Mesothelial cell of epicardium (in vitro differentiated cells): ENCODE measurements around the gene ACVRL1. TPM values are rescaled to one million over a fixed set of nuclear protein-coding genes. Genes with fewer than 3 reads are reported as not detected.

ENCODE experiments used
- DNase-seq, 2 experiments: peaks; one replicate each; pipeline ENCODE4 v3.0.0; 2021; ENCODE audit warnings: low spot score in 2 of 2; ENCODE audit not compliant: unreplicated experiment in 2 of 2
- H3K27ac Mint-ChIP-seq: 2 replicates; pipeline ENCODE4 v1.8.0; 2021; ENCODE audit warnings: mixed read lengths
- H3K27me3 Mint-ChIP-seq: 2 replicates; pipeline ENCODE4 v1.8.0; 2021; ENCODE audit warnings: low read depth, mixed read lengths
- H3K36me3 Mint-ChIP-seq: 2 replicates; pipeline ENCODE4 v1.8.0; 2021; ENCODE audit warnings: mixed read lengths
- H3K4me1 Mint-ChIP-seq: 2 replicates; pipeline ENCODE4 v1.8.0; 2021; ENCODE audit warnings: mixed read lengths
- H3K4me3 Mint-ChIP-seq: 2 replicates; pipeline ENCODE4 v1.8.0; 2021; ENCODE audit warnings: mild to moderate bottlenecking, moderate library complexity, mixed read lengths
- H3K9me3 Mint-ChIP-seq: 2 replicates; pipeline ENCODE4 v1.8.0; 2021; ENCODE audit warnings: mixed read lengths
- total RNA-seq: library from RNA; stranded (reverse); gene quantifications from 3 replicates; pipeline ENCODE4 v1.2.1, GENCODE V29; 2021
- TF ChIP-seq, protein P1 (sequence below): fragments of 200-600 bp; sonication (generic); IDR thresholded peaks from one replicate; pipeline ENCODE4 v1.5.0; 2021; ENCODE audit warnings: antibody characterized with exemption; ENCODE audit not compliant: unreplicated experiment

Gene ACVRL1
- total RNA-seq, 1 donor from 2014 or later, result not detected

DNA sequence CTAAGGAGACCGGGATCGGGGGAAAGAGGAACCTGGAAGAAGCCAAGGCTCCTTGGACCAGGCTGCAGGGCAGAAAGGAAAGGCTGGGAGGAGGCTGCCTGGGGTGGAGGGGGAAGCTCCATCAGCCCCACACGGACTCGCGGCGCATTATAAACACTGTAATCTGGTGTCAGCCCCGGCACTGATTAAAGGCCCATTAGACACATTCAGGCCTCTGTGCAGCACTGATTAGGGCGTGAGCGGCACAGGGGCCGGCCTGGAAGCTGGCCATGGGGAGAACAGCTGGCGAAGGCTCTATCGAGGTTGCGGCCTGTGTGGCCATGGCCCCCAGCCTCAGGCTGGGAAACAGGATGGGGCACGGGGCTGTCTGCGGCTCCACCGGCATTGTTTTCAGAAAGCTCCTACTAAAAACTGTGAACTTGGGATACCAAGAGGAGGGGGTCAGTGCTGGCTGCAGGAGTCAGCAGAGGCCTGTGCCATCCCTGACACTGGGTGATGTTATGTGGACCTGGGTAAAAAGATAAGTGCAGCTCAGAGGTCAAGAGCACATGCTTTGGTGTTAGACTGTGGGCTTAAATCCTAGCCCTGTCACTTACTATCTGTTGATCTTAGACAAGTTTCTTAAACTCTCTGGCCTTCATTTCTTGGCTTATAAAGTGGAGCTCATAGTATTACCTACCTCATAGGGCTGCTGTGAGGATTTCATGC is 10.6 kb downstream of the ACVRL1 start:
- TF ChIP-seq, protein P1, sequence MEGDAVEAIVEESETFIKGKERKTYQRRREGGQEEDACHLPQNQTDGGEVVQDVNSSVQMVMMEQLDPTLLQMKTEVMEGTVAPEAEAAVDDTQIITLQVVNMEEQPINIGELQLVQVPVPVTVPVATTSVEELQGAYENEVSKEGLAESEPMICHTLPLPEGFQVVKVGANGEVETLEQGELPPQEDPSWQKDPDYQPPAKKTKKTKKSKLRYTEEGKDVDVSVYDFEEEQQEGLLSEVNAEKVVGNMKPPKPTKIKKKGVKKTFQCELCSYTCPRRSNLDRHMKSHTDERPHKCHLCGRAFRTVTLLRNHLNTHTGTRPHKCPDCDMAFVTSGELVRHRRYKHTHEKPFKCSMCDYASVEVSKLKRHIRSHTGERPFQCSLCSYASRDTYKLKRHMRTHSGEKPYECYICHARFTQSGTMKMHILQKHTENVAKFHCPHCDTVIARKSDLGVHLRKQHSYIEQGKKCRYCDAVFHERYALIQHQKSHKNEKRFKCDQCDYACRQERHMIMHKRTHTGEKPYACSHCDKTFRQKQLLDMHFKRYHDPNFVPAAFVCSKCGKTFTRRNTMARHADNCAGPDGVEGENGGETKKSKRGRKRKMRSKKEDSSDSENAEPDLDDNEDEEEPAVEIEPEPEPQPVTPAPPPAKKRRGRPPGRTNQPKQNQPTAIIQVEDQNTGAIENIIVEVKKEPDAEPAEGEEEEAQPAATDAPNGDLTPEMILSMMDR, result no peak
- peaks cover 5% of the 10 kb centered on the region for H3K4me1 Mint-ChIP-seq
- no peaks in the 10 kb centered on the region for H3K9me3 Mint-ChIP-seq
- no peaks in the 10 kb centered on the region for H3K27me3 Mint-ChIP-seq
- no peaks in the 10 kb centered on the region for H3K36me3 Mint-ChIP-seq
- H3K27ac Mint-ChIP-seq, result no peak overlapping the region
- H3K4me3 Mint-ChIP-seq, result no peak overlapping the region
- DNase-seq, result no peak

DNA sequence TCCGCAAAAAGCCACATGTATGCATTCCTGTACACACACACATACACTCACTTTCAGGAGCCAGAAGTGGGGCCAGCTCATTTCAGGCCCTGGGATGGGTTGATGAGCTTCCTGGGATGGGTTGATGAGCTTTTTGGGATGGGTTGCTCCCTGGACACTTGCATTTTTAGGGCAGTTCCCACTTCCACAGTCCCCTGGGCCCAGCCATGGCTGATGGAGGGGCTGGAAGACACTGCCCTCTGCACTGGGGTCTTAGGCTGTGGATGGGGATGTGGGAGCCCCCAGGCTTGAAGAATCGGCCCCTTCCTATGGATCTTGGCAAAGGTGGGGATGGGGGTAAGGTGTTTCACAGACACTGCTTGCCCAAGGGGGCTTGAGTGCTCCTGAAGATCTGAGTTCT is 12.7 kb downstream of the ACVRL1 start:
- H3K9me3 Mint-ChIP-seq, result no peaks in the 10 kb centered on the region
- TF ChIP-seq, protein P1, result no peak
- H3K36me3 Mint-ChIP-seq, result no peaks in the 10 kb centered on the region
- no peak overlapping the region for H3K4me3 Mint-ChIP-seq
- no peak overlapping the region for H3K27ac Mint-ChIP-seq
- peaks cover 6% of the 10 kb centered on the region for H3K4me1 Mint-ChIP-seq
- DNase-seq, result no peak
- H3K27me3 Mint-ChIP-seq, result peaks cover 8% of the 10 kb centered on the region

DNA sequence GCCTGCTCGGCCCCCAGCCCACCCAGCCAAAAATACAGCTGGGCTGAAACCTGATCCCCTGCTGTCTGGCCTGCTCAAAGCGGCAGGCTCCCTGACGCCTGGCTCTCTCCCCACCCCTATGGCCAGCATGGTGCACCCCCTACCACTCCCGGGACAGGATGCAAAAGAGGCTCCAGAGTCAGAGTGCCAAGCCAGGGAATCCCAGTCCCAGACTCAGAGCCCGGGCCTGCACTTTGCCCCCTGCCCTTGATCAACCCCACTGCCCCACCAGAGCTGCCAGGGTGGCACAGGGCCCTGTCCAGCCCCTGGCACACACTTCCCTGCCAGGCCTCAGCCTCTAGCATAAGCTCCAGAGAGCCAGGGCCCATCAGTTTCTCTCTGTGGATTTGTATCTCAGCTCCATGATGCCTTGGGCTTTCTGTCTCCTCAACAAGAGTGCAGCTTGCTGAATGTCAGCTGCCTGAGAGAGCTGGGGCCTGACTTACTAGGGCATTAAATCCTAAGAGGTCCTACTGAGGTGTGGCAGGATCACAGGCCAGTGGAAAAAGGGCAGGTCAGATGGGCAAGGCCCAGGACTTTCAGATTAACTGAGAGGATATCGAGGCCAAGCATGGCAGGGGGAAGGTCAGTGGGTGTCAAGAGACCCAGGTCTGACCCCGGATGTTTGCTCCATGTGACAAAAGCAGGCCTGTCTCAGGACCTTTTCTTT is 13.9 kb downstream of the ACVRL1 start:
- Mint-ChIP-seq H3K4me1 (peaks cover 8% of the 10 kb centered on the region), H3K27ac (no peak overlapping the region), H3K27me3 (peaks cover 8% of the 10 kb centered on the region), H3K9me3 (no peaks in the 10 kb centered on the region), H3K36me3 (no peaks in the 10 kb centered on the region), H3K4me3 (no peak overlapping the region)
- TF ChIP-seq, protein P1, result no peak
- DNase-seq, result no peak

DNA sequence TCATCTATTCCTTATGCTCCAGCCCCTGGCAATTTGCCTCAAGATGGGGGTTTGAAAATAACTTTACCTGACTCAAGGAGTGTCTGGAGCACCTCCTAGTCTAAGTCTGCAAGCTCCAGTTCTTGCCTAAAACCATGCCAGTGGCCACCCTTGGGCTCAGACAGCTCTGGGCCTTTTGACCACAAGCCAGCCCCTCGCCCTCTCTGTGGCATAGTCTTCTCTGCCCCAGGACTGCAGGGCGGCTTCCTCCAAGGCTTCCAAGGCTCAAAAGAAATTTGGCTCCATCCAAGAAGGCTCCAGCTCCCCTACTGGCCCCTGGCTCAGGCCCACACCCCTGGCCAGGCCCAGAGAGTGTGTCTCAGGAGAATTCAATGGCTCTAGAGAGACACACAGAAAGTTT is 14.8 kb downstream of the ACVRL1 start:
- Mint-ChIP-seq H3K4me3 (no peak overlapping the region), H3K27ac (no peak overlapping the region), H3K4me1 (peaks cover 8% of the 10 kb centered on the region), H3K36me3 (no peaks in the 10 kb centered on the region), H3K9me3 (no peaks in the 10 kb centered on the region), H3K27me3 (peaks cover 8% of the 10 kb centered on the region)
- TF ChIP-seq, protein P1, result no peak
- no peak for DNase-seq

GRCh38 chr12:51922762-51923505 is 15.6 kb downstream of the ACVRL1 start:
- TF ChIP-seq, protein P1, result no peak
- Mint-ChIP-seq H3K4me1 (peaks cover 8% of the 10 kb centered on the region), H3K9me3 (no peaks in the 10 kb centered on the region), H3K27me3 (peaks cover 8% of the 10 kb centered on the region), H3K36me3 (no peaks in the 10 kb centered on the region), H3K4me3 (no peak overlapping the region), H3K27ac (no peak overlapping the region)
- DNase-seq, result no peak
